ENCODE data around the gene TRMT10B.

TRMT10B gene

GRCh38 chr9:37746448-37747270, 6.9 kb upstream of the TRMT10B start:
- TF ChIP-seq ZNF561 (tag by site-specific recombination; IDR thresholded peaks at IDR 0.05; ENCODE audit: borderline replicate concordance) (no peak), ZNF157 (tag by site-specific recombination; IDR thresholded peaks at IDR 0.05) (no peak), TCF7L2 (IDR thresholded peaks at IDR 0.05; ENCODE audit: borderline replicate concordance, low read depth, low read length) (no peak), ZFP69B (tag by site-specific recombination; IDR thresholded peaks at IDR 0.05) (no peak), ZNF423 (tag by site-specific recombination; IDR thresholded peaks at IDR 0.05) (no peak), ZNF138 (tag by site-specific recombination; IDR thresholded peaks at IDR 0.05; ENCODE audit: borderline replicate concordance) (no peak), ZSCAN16 (tag by site-specific recombination; IDR thresholded peaks at IDR 0.05) (no peak), ZNF596 (tag by site-specific recombination; IDR thresholded peaks at IDR 0.05) (no peak), ZNF837 (tag by site-specific recombination; IDR thresholded peaks at IDR 0.05) (no peak), ZNF37A (tag by site-specific recombination; IDR thresholded peaks at IDR 0.05) (no peak), ZNF654 (tag by site-specific recombination; IDR thresholded peaks at IDR 0.05; ENCODE audit: low read depth) (no peak), ZNF580 (tag by site-specific recombination; IDR thresholded peaks at IDR 0.05) (no peak), ZNF112 (tag by site-specific recombination; IDR thresholded peaks at IDR 0.05) (no peak), PBX3 (CRISPR knock-in tag; IDR thresholded peaks at IDR 0.05) (no peak), SALL2 (tag by site-specific recombination; IDR thresholded peaks at IDR 0.05; ENCODE audit: borderline replicate concordance) (no peak), ZBTB8A (tag by site-specific recombination; IDR thresholded peaks at IDR 0.05) (no peak), GLIS1 (tag by site-specific recombination; IDR thresholded peaks at IDR 0.05) (no peak), ZNF548 (tag by site-specific recombination; IDR thresholded peaks at IDR 0.05) (no peak)
- TF ChIP-seq, protein P1, sequence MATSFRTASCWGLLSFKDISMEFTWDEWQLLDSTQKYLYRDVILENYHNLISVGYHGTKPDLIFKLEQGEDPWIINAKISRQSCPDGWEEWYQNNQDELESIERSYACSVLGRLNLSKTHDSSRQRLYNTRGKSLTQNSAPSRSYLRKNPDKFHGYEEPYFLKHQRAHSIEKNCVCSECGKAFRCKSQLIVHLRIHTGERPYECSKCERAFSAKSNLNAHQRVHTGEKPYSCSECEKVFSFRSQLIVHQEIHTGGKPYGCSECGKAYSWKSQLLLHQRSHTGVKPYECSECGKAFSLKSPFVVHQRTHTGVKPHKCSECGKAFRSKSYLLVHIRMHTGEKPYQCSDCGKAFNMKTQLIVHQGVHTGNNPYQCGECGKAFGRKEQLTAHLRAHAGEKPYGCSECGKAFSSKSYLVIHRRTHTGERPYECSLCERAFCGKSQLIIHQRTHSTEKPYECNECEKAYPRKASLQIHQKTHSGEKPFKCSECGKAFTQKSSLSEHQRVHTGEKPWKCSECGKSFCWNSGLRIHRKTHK (tag by site-specific recombination; IDR thresholded peaks at IDR 0.05): no peak
- H3K9me3 ChIP-seq (ENCODE audit: control insufficient read depth, insufficient read depth, low read depth, low read length): no peaks in the 10 kb centered on the region
- H3K4me1 ChIP-seq (ENCODE audit: control insufficient read depth, insufficient read depth, low read length): no peaks in the 10 kb centered on the region
- no peak overlapping the region for H3K4me3 ChIP-seq (ENCODE audit: low read depth, low read length)
- H3K27ac ChIP-seq (ENCODE audit: extremely low read depth, low read depth, low read length): no peak overlapping the region
- ChIA-PET POLR2A (no interaction called here), CTCF (interaction anchor here (0.8 to 1.6 kb wide), 3 partner anchors 22 to 156 kb away, joined by 3 to 4 read pairs (median 4); no protein-coding TSS in a partner anchor)
- H3K36me3 ChIP-seq (ENCODE audit: control insufficient read depth in 2 of 2, insufficient read depth in 1 of 2, low read length in 2 of 2): no peaks in the 10 kb centered on the region

DNA sequence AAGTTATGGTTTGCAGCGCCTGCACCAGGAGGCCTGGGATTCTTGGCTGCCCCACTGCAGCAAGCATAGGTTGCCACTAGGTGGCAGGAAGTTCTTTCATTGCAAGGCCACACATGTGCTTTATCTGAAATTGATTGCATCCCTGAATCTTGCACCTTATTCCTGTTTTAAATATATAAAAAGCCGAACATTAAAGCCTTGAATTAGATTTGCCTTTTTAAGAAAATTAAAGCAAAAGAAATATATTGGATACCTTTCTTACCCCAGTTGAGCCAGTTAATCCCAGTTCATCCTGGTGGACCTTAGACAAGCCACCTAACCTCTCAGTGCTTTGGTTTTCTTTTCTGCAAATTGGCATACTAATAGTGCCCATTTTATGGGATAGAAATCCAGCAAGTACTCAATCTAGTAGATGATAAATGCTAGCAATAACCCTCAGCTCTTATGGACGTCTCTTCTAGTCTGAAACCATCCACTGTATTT, 6.3 kb upstream of the TRMT10B start:
- no peak overlapping the region for H3K27ac ChIP-seq (ENCODE audit: extremely low read depth, low read depth, low read length)
- H3K4me3 ChIP-seq (ENCODE audit: low read depth, low read length): no peak overlapping the region
- no peaks in the 10 kb centered on the region for H3K36me3 ChIP-seq (ENCODE audit: control insufficient read depth in 2 of 2, insufficient read depth in 1 of 2, low read length in 2 of 2)
- ChIA-PET CTCF (interaction anchor here (0.6 to 1.6 kb wide), 9 partner anchors 9 to 341 kb away, joined by 3 to 9 read pairs (median 4); partner anchors contain the start of gene TOMM5), POLR2A (no interaction called here)
- H3K4me1 ChIP-seq (ENCODE audit: control insufficient read depth, insufficient read depth, low read length): no peaks in the 10 kb centered on the region
- H3K9me3 ChIP-seq (ENCODE audit: control insufficient read depth, insufficient read depth, low read depth, low read length): no peaks in the 10 kb centered on the region
- TF ChIP-seq ZNF302 (tag by site-specific recombination; IDR thresholded peaks at IDR 0.05; ENCODE audit: low read depth) (no peak), ZNF529 (tag by site-specific recombination; IDR thresholded peaks at IDR 0.05; ENCODE audit: insufficient replicate concordance) (no peak), ZBTB17 (tag by site-specific recombination; IDR thresholded peaks at IDR 0.05) (peak; percentile 58; the same call in 1 of the 2 replicates), GLIS2 (tag by site-specific recombination; IDR thresholded peaks at IDR 0.05) (no peak), ZNF654 (tag by site-specific recombination; IDR thresholded peaks at IDR 0.05; ENCODE audit: low read depth) (peak; percentile 76), ZNF394 (tag by site-specific recombination; IDR thresholded peaks at IDR 0.05; ENCODE audit: borderline replicate concordance) (no peak), ZNF114 (tag by site-specific recombination; IDR thresholded peaks at IDR 0.05) (no peak), HOXD13 (CRISPR knock-in tag; IDR thresholded peaks at IDR 0.05; ENCODE audit: borderline replicate concordance) (no peak), ZNF555 (tag by site-specific recombination; conservative IDR thresholded peaks at IDR 0.05) (no peak), SCRT1 (tag by site-specific recombination; IDR thresholded peaks at IDR 0.05; ENCODE audit: borderline replicate concordance) (no peak), ZNF830 (tag by site-specific recombination; IDR thresholded peaks at IDR 0.05; ENCODE audit: low read depth) (no peak)
- TF ChIP-seq, protein P2, sequence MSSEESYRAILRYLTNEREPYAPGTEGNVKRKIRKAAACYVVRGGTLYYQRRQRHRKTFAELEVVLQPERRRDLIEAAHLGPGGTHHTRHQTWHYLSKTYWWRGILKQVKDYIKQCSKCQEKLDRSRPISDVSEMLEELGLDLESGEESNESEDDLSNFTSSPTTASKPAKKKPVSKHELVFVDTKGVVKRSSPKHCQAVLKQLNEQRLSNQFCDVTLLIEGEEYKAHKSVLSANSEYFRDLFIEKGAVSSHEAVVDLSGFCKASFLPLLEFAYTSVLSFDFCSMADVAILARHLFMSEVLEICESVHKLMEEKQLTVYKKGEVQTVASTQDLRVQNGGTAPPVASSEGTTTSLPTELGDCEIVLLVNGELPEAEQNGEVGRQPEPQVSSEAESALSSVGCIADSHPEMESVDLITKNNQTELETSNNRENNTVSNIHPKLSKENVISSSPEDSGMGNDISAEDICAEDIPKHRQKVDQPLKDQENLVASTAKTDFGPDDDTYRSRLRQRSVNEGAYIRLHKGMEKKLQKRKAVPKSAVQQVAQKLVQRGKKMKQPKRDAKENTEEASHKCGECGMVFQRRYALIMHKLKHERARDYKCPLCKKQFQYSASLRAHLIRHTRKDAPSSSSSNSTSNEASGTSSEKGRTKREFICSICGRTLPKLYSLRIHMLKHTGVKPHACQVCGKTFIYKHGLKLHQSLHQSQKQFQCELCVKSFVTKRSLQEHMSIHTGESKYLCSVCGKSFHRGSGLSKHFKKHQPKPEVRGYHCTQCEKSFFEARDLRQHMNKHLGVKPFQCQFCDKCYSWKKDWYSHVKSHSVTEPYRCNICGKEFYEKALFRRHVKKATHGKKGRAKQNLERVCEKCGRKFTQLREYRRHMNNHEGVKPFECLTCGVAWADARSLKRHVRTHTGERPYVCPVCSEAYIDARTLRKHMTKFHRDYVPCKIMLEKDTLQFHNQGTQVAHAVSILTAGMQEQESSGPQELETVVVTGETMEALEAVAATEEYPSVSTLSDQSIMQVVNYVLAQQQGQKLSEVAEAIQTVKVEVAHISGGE (tag by site-specific recombination; conservative IDR thresholded peaks at IDR 0.05; ENCODE audit: low read depth): no peak
